PC-9 (cell line): ENCODE data around the gene ZIC4.

Source experiments
- EZH2 ChIP-seq: fragments of 200-600 bp; sonication (generic); IDR thresholded peaks from 2 replicates; pipeline ENCODE4 v1.8.0; 2017; ENCODE audit warnings: antibody characterized with exemption, low read depth
- TF ChIP-seq, protein P1 (sequence below): fragments of 200-600 bp; sonication (generic); conservative IDR thresholded peaks from 2 replicates; pipeline ENCODE4 v1.6.1; 2017; ENCODE audit warnings: mixed run types, antibody characterized with exemption, mild to moderate bottlenecking, moderate library complexity

DNA sequence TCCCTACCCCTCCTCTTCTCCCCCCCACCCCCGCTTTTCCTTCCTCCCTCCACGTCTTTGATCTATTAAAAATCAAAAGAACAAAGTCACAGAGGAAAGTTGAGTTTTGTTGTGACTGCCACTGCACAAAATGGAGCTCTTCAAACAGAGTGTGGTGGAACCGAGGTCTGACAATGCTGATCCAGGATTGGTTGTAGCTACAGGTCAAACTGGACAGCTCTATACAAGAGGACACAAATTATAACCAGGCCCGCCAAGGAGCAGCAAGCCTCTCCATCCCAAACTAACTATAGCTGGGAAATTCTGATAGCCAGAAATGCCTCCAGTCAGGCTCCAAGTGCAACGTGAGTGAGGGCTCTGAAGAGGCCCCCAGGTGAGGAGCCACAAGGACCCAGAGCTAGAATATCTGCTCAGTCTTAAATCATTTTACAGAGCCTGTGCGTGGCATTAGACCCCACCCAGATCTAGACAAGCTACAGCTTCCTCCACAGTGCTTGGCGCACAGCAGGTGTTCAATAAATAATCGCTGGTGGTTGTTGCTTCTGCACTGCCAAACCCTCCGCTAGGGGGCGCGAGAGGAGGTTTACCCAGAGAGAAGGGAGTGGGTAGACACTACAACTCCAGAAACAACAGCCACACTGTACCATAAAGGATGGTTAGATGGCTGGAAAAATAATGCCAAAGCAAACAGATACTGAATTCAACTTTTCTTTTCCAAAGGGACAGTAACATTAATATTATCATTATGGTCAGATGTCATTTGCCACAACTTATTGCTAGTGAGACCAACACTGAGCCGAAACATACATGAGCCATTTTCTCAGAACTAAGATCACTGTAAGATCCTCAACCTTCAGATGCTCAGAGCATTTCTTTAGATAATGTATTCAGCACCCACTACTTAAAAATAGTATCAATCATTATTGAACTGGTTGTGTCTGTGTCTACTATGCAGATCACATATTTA, 44.6 kb downstream of the ZIC4 start:
- TF ChIP-seq, protein P1, sequence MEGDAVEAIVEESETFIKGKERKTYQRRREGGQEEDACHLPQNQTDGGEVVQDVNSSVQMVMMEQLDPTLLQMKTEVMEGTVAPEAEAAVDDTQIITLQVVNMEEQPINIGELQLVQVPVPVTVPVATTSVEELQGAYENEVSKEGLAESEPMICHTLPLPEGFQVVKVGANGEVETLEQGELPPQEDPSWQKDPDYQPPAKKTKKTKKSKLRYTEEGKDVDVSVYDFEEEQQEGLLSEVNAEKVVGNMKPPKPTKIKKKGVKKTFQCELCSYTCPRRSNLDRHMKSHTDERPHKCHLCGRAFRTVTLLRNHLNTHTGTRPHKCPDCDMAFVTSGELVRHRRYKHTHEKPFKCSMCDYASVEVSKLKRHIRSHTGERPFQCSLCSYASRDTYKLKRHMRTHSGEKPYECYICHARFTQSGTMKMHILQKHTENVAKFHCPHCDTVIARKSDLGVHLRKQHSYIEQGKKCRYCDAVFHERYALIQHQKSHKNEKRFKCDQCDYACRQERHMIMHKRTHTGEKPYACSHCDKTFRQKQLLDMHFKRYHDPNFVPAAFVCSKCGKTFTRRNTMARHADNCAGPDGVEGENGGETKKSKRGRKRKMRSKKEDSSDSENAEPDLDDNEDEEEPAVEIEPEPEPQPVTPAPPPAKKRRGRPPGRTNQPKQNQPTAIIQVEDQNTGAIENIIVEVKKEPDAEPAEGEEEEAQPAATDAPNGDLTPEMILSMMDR, result peak; percentile 69
- no peak for TF ChIP-seq EZH2
